HG03045 (cell line): Measurements from ENCODE around the gene UGT1A6.
"Not testable (repeated sequence)": the region's sequence is repeated elsewhere in the genome, so short reads cannot be mapped to it uniquely, and the experiment has no call there.

Experiments
- ATAC-seq: cut with Tn5 transposase; IDR thresholded peaks from one replicate; pipeline ENCODE4 v1.9.1; 2021; ENCODE audit warnings: mild to moderate bottlenecking, moderate library complexity; ENCODE audit not compliant: unreplicated experiment

Gene UGT1A6

DNA sequence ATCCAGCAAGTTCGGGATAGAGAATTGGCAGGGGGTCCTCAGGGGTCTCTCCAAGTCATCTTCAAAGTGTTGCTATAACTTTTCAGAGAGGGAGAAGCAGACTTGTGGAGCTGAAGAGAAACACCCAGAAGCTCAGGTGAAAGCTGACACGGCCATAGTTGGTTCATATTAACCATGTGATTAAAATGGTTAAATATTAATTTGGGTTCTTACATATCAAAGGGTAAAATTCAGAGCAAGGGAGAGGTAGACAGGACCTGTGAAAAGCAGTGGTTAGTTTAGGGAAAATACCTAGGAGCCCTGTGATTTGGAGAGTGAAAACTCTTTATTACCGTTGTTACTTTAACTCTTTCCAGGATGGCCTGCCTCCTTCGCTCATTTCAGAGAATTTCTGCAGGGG lies at the start of gene UGT1A6:
TSS of gene UGT1A6 (plus strand) at position 243 of the 400 bp plus-strand sequence. CDS start at position 358, 115 bp downstream.
- ATAC-seq = no peak

DNA sequence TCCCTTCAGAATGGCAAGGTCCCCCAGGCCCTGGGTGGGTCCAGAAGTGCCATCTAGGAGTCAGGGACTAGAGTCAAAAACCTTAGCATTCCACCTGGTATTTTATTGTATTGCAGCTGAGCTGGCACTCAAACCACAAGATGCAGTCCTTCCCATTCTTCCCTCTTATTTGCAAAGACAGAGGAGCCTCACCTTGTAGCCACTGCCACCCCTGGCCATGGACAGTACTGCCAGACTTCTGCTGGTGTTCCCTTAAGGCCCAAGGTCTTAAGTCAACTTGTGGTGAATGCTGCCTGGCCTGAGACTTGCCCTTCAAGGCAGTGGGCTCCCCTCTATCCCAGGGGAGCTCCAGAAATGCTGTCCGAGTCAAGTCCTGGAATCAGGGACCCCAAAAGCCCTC lies 49.6 kb upstream of the UGT1A6 start:
- ATAC-seq = no peak

DNA sequence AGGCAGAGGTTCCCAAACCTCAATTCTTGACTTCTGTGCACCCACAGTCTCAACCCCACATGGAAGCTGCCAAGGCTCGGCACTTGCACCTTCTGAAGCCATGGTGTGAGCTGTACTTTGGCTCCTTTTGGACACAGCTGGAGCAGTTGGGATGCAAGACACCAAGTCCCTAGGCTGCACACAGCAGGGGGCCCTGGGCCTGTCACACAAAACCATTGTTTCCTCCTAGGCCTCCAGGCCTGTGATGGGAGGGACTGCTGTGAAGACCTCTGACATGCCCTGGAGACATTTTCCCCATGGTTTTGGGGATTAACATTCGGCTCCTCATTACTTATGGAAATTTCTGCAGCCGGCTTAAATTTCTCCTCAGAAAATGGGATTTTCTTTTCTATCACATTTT lies 46.7 kb upstream of the UGT1A6 start:
- not testable (repeated sequence) for ATAC-seq

DNA sequence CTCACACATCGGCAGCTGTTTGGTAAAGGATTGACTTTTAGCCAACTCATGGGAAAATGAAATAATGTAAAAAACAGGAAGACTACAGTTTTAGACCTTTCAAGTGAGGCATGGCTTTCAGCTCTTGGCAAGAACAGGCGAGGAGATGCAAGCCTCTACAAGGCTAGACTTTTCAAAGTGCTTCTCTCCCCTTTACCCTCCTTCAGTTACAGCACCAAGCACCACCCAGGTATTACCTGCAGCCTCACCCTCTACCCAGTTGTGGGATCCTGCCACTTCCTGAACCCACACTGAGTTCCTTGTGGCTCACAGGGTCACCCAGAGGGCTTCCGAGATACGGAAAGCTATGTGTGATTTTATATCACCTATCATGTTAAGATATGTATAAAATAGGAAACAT lies 41.7 kb upstream of the UGT1A6 start:
- no peak for ATAC-seq

DNA sequence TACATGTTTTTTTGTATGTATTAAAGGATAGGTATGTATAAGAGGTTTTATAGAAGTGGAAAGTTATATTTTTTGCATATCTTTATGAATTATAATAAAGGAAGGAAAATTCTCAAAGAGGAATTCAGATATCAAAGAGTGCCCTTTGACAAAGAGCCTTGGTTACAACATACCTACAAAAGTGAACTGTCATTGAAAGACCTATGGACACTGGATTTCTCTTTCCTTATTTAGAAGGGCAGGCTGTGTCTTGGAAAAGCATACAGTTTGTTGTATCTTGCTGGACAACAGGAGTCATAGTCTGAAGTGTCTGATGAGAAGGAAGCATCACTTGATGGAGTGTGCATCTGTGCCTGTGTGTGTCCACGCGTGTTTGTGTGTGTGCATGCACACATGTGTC lies 41.3 kb upstream of the UGT1A6 start:
- no peak for ATAC-seq

DNA sequence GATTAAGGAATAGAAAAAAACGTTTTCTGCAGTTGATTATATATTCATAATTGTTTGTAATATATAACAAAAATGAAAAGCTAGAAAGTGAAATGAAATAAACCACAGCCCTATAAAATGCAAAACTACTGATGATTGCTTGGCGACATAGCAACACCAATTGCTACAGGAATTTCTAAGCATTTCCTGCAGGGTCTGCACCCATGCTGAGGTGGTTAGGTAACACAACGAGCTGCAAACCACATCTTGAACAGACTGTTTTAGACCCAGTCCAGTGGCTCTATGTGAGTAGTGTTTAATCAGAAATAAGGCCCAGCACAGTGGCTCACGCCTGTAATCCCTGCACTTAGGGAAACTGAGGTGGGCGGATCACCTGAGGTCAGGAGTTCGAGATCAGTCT lies 38.2 kb upstream of the UGT1A6 start:
- no peak for ATAC-seq

DNA sequence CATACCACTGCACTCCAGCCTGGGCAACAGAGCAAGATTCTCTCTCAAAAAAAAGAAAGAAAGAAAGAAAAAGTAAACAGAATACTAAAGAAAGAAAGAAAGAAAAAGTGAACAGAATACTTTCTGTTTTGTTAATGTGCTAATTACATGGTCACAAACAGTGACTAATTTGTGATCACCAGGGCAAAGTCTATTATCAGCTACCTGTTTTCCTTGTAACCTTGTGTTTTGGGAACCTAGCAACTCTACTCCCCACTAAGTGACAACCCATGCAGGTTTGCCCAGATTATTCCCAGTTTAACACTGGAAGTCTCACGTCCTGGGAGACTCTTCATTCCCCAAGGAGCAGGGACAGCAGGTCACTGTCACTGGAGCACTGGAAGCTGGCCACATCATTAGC lies 37.6 kb upstream of the UGT1A6 start:
- ATAC-seq = no peak

DNA sequence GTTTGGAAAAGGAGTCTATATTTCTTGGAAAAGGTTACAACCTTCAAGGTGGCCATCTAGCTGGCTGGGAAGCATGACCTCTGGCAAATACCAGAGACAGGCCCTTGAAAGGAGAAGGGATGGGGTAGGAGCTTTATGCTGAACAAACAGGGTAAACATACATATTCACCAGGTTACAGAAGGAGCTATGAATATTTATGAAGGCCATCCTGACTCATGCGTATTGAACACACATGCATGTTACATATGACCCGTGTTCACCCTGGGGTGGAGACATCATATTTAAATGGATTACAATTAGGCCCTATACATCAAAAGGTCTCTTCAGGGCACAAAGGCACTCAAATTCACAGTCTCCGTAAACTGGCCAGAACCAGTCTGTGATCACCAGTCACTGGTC lies 36.7 kb upstream of the UGT1A6 start:
- ATAC-seq = not testable (repeated sequence)

DNA sequence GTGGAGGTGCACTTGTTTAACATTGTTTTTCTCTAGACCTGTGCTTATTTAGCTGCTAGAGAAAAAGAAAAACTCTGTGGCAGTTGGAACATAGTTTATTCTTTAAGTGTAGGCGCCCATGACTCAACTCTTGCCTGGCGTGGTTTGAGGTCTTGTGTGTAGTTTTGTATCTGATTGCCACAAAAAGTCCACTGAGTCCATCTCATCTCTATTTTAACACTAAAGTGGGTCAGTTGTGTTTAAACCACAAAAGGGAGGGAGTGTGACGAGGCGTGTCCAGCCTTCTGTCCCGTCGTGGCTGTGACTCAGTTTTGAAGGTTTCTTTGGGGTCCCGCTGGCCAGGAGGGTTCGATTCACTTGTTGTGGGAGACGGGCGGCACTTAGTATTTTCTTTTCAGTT lies 36.2 kb upstream of the UGT1A6 start:
- no peak for ATAC-seq

DNA sequence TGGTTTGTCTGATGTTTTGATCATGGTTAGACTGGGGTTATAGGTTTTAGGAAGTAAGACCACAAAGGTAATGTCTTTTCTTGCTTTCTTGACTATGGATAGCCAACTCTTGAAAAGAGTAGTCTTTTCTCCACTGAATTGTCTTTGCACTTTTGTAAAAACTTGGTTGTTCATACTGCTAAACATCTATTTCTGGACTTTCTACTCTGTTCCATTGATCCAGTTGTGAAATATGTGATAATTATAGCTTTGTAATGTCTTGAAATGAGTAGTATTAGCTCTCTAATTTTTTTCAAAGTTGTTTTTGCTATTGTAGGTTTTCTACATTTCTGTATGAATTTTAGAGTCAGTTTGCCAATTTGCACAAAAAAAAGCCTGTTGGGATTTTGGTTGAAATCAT lies 34.1 kb upstream of the UGT1A6 start:
- no peak for ATAC-seq

DNA sequence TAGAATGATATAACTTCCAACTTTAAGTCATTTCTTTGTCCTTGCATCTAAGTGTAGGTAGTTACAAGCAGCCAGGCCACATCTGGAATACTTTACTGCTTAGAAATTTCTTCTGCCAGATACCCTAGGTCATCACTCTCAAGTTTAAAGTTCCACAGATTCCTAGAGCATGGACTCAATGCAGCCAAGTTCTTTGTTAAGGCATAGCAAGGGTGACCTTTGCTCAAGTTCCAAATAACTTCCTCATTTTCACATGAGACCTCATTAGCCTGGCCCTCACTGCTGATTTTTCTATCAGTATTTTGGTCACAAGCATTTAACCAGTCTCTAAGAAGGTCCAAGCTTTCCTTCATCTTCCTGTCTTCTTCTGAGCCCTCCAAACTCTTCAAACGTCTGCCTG lies 28.8 kb upstream of the UGT1A6 start:
- no peak for ATAC-seq

DNA sequence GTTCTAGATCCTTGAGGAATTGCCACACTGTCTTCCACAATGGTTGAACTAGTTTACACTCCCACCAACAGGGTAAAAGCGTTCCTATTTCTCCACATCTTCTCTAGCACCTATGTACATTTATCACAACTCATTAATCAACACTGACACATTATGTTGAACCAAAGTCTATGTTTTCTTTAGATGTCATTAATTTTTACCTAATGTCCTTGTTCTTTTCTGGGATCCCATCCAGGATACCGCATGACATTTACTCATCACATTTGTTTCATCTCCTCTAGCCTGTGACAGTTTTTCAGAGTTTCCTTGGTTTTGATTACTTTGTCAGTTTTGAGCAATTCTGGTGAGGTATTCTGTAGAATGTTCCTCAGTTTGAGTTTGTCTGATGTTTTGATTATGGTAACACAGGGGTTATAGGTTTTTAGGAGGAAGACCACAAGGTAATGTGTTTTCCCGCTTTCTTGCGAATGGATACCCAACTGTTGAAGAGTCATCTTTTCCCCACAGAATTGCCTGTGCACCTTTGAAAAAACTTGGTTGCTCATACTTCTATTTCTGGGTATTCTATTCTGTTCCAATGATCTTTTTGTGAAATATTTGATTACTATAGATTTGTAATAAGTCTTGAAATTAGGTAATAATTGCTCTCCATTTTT lies 24.0 kb upstream of the UGT1A6 start:
- no peak for ATAC-seq

DNA sequence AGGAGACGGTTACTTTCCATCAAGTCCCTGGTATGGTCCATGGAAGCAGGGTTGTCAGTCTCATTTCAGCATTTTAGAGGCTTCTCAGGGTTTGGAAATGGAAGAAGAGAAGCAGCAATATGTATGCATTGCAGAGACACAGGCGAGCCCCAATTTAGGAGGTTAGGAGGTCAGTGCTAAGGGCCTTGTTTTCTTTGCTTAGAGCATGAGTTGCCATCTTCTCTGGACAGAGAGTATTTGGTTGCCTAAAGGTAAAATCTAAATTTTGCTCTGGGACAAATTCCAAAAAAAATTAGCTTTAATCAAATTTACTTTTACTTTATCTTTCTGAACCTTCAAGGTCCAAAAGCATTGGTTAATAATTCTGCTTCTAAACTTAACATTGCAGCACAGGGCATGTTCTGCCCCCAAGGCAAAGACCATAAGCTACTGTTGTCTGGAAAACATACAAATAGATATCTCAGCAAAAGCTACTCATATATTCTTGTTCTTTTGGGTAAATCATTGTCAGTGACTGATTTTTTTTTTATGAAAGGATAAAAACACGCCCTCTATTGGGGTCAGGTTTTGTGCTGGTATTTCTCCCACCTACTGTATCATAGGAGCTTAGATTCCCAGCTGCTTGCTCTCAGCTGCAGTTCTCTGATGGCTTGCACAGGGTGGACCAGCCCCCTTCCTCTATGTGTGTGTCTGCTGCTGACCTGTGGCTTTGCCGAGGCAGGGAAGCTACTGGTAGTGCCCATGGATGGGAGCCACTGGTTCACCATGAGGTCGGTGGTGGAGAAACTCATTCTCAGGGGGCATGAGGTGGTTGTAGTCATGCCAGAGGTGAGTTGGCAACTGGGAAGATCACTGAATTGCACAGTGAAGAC lies 21.2 kb upstream of the UGT1A6 start, which contains the start of gene UGT1A9:
TSS of gene UGT1A9 (plus strand) at position 609 of the 872 bp plus-strand sequence. CDS start at position 646, 37 bp downstream.
- no peak for ATAC-seq

DNA sequence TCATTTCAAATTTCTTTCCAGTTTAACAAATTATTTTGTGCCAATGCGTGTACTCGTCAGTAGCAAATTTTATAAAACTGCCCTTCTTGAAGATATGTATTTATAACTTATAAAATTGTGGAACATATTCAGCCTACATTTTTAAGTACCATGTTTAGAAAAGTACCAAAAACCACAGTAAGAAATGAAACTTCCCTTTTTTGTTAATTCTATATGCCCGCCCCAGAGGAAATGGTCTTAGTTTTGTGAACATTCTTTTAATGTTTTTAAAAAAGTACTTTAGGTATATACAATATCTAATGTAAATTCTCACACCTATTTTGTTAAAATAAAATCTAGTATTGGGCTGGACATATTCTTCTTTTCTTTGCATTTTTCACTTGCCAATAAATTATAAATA lies 19.8 kb upstream of the UGT1A6 start:
- no peak for ATAC-seq

DNA sequence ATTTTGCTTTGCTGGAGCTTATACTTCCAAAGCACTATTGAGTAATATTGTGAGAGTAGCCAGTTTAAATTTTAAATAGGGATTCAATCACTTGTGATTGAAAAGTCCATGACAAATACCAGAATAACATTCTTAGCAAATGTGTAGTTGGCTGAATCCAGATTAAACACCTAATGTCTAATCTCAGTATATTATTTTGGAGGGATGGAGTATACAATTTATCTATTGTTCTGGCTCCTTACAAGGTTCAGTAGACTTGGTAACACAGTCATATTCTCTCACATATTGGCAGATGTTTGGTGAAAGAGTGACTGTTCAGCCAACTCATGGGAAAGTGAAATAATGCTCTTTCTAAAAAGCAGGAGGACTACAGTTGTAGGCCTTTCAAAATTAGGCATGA lies 18.8 kb upstream of the UGT1A6 start:
- ATAC-seq = no peak

DNA sequence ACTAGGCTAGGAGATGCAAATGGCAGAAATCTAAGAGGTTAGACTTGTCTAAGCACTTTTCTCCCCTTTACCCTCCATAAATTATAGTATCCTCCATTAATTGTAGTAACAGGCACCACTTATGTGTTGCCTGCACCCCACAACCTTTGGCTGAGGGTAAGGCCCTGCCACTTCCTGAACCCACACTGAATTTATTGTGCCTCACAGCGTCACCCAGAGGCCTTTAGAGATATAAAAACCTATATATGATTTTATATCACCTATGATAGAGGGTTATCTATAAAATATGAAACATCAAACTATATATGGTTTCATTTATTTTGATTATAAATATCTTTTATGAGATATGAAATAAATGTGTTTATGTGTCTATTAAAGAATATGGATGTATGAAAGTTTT lies 18.4 kb upstream of the UGT1A6 start:
- ATAC-seq = no peak

DNA sequence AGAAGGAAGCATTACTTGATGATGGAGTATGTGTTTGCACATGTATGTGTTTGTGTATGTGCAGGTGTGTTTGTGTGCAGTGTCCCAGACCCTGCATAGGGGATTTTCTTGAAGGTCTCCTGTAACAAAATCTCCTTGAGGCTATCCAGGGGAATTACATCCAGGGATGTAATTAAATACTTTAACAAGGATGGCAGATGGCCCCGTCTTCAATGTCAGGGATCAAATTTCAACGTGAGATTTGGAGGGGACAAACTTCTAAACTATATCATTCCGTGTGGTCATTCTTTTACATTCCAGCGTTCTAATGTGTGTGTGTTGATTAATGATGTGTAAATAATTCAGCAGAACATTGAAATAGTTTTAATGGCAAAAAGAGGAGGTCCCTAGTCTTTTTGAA lies 17.7 kb upstream of the UGT1A6 start:
- ATAC-seq = no peak

DNA sequence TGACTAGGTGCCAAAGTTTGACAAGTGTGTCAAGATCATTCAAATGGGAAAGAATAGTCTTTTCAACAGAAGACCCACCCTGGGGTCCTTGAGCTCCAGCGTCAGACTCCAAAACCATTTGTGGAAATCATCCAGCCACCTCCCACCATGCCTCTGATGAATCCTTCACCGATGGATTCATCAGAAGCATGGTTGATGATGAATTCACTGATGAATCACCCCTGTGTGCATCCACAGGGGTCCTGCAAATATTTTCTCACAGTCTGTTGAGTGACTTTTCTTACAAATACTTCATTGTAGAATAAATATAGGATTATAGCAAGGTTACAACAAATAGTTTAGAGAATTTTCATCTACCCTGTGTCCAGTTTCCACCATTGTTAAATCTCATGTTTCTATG lies 16.6 kb upstream of the UGT1A6 start:
- no peak for ATAC-seq

DNA sequence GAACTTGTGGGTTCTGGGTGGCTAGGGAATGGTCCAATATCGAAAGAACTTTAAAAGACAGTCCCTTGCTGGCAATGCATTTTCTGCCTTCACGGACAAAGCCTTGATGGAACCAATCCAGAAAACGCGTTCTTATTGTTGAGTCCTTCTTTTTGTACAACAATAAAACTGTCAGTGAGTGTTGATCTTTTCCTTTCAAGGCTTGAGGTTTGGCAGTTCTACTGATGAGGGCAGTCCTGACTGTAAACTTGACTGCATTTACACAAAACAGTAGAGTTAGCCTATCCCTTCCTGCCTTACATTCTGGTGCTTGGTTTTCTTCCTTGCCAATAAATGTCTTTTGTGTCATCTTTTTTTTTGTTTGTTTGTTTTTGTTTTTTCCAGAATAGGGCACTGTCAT lies 13.5 kb upstream of the UGT1A6 start:
- ATAC-seq = no peak

DNA sequence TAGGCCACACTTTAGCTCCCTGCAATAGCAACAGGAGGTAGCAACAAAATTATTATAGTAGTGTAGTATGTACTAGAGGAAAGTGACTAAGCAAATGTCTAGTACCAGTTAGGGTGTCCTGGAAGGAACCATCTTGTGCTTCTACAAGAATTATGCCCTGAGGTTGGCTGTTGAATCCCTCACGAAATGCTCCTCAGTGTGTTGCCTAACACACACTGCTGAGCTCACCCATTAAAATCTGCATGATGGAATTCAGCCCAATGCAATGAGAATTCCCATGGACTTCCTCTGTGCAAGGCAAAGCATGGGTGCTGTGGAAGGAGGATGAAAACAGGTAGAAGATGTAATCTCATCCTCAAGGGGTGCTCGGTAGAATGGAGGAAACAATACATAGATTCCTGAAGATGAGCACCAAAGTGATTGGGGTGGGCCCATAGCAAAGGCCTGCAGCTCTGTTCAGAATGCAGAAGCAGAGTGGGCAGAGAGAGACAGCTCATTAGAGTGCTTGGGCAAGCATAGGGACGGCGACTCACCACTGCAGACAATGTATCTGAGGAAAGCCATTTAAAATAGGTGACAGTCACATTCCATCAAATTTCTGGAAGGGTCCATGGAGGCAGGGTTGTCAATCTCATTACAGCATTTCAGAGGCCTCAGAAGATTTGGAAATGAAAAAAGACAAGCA lies 12.2 kb upstream of the UGT1A6 start:
- no peak for ATAC-seq

DNA sequence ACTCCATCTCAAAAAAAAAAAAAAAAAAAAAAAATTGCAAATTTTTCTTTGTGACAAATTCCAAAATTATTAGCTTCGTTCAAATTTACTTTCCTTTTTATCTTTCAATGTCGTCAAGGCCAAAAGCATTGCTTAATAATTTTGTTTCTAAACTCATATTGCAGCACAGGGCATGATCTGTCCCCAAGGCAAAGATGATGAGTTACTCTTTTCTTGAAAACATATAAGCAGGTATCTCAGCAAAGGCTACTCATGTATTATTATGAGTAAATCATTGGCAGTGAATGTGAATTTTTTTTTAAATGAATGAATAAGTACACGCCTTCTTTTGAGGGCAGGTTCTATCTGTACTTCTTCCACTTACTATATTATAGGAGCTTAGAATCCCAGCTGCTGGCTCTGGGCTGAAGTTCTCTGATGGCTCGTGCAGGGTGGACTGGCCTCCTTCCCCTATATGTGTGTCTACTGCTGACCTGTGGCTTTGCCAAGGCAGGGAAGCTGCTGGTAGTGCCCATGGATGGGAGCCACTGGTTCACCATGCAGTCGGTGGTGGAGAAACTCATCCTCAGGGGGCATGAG lies 11.1 kb upstream of the UGT1A6 start, which contains the start of gene UGT1A7:
TSS of gene UGT1A7 (plus strand) at position 381 of the 579 bp plus-strand sequence. CDS start at position 418, 37 bp downstream.
- no peak for ATAC-seq
